ENCODE results near the gene IDUA. TPM values are rescaled to one million over a fixed set of nuclear protein-coding genes. Genes with fewer than 3 reads are reported as not detected.

The IDUA gene
- total and polyA plus RNA-seq, 12 donors, result 1.6 to 109 (median 31.2) TPM

- Histone ChIP-seq H3K27me3 (no peaks in the 10 kb centered on the region), H3K9me3 (replicated peaks in 1 of 3) (no peaks in the 10 kb centered on the region), H3K4me1 (replicated peaks in 1 of 2) (no peaks in the 10 kb centered on the region), H3K36me3 (replicated peaks in 1 of 2) (peaks cover 0 to 13% of the 10 kb centered on the region in 2 donors), H3K27ac (no peak overlapping the region), H3K4me3 (no peak overlapping the region)
- WGBS, 4 donors, result 86 to 100% (median 91%) methylated on average over 2 to 20 of the region's 20 CpGs
- no peak for DNase-seq
- intact Hi-C loops (cut with DNase I), result no loop called here
- TF ChIP-seq POLR2A (IDR thresholded peaks at IDR 0.05) (no peak), CTCF (IDR thresholded peaks at IDR 0.05) (no peak)
Observed at GRCh38 chr4:1023075-1023640, 36.3 kb downstream of the IDUA start.

GRCh38 chr4:1023895-1024740 lies 37.3 kb downstream of the IDUA start:
- intact Hi-C loops (cut with DNase I), result no loop called here

DNA sequence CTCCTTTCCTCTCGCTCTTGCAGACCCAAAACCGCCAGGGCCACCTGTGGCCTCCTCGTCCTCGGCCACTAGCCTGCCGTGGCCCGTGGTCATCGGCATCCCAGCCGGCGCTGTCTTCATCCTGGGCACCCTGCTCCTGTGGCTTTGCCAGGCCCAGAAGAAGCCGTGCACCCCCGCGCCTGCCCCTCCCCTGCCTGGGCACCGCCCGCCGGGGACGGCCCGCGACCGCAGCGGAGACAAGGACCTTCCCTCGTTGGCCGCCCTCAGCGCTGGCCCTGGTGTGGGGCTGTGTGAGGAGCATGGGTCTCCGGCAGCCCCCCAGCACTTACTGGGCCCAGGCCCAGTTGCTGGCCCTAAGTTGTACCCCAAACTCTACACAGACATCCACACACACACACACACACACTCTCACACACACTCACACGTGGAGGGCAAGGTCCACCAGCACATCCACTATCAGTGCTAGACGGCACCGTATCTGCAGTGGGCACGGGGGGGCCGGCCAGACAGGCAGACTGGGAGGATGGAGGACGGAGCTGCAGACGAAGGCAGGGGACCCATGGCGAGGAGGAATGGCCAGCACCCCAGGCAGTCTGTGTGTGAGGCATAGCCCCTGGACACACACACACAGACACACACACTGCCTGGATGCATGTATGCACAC lies 38.2 kb downstream of the IDUA start:
- WGBS, 4 donors, result 88 to 95% (median 90%) methylated on average over 13 to 32 of the region's 32 CpGs

More at GRCh38 chr4:1023895-1024740, 37.3 kb downstream of the IDUA start:
- Histone ChIP-seq H3K4me1 (replicated peaks in 1 of 2) (no peaks in the 10 kb centered on the region), H3K27me3 (no peaks in the 10 kb centered on the region), H3K4me3 (no peak overlapping the region), H3K9me3 (replicated peaks in 1 of 3) (no peaks in the 10 kb centered on the region), H3K27ac (no peak overlapping the region), H3K36me3 (replicated peaks in 1 of 2) (peaks cover 0 to 13% of the 10 kb centered on the region in 2 donors)
- no peak for DNase-seq
- TF ChIP-seq CTCF (IDR thresholded peaks at IDR 0.05) (no peak), POLR2A (IDR thresholded peaks at IDR 0.05) (no peak)
- WGBS, 4 donors, result 90 to 95% (median 95%) methylated on average over 20 to 83 of the region's 83 CpGs

More for the DNA sequence above, 38.2 kb downstream of the IDUA start:
- Histone ChIP-seq H3K27me3 (no peaks in the 10 kb centered on the region), H3K4me3 (no peak overlapping the region), H3K36me3 (replicated peaks in 1 of 2) (peaks cover 0 to 13% of the 10 kb centered on the region in 2 donors), H3K4me1 (replicated peaks in 1 of 2) (peaks cover 2 to 8% of the 10 kb centered on the region in 2 donors), H3K9me3 (replicated peaks in 1 of 3) (no peaks in the 10 kb centered on the region), H3K27ac (no peak overlapping the region)
- TF ChIP-seq POLR2A (IDR thresholded peaks at IDR 0.05) (no peak), CTCF (IDR thresholded peaks at IDR 0.05) (no peak)
- intact Hi-C loops (cut with DNase I), result no loop called here
- no peak for DNase-seq
